Measurements from ENCODE around the gene WFDC1.

The WFDC1 gene

GRCh38 chr16:84303516-84303915 lies 8.8 kb downstream of the WFDC1 start:
- no peak for DNase-seq

- no peak for DNase-seq
Measured at GRCh38 chr16:84306564-84306963, 11.9 kb downstream of the WFDC1 start.

- no peak for DNase-seq
Measured at GRCh38 chr16:84307209-84307954, 12.7 kb downstream of the WFDC1 start.

GRCh38 chr16:84308120-84308519 lies 13.4 kb downstream of the WFDC1 start:
- DNase-seq: no peak

- no peak for DNase-seq
Measured at GRCh38 chr16:84310642-84311041, 16.0 kb downstream of the WFDC1 start.

- DNase-seq: no peak
Measured at GRCh38 chr16:84312783-84313382, 18.2 kb downstream of the WFDC1 start.

GRCh38 chr16:84313921-84314320 lies 19.2 kb downstream of the WFDC1 start:
- DNase-seq: no peak

GRCh38 chr16:84314373-84314772 lies 19.7 kb downstream of the WFDC1 start:
- no peak for DNase-seq

- no peak for DNase-seq
Measured at GRCh38 chr16:84314814-84315213, 20.1 kb downstream of the WFDC1 start.

GRCh38 chr16:84315422-84315821 lies 20.7 kb downstream of the WFDC1 start:
- no peak for DNase-seq

- DNase-seq: no peak
Measured at GRCh38 chr16:84318091-84318975, 23.7 kb downstream of the WFDC1 start.

- no peak for DNase-seq
Measured at GRCh38 chr16:84319146-84319760, 24.6 kb downstream of the WFDC1 start.

- no peak for DNase-seq
Measured at GRCh38 chr16:84320511-84320910, 25.8 kb downstream of the WFDC1 start.

- no peak for DNase-seq
Measured at GRCh38 chr16:84321932-84322331, 27.3 kb downstream of the WFDC1 start.

GRCh38 chr16:84322749-84323148 lies 28.1 kb downstream of the WFDC1 start:
- DNase-seq: no peak

- no peak for DNase-seq
Measured at GRCh38 chr16:84323606-84324005, 28.9 kb downstream of the WFDC1 start.

GRCh38 chr16:84324434-84325262 lies 30.0 kb downstream of the WFDC1 start:
- DNase-seq: no peak

- no peak for DNase-seq
Measured at GRCh38 chr16:84326545-84326944, 31.9 kb downstream of the WFDC1 start.

- DNase-seq: no peak
Measured at GRCh38 chr16:84327926-84328505, 33.3 kb downstream of the WFDC1 start.

GRCh38 chr16:84329016-84329415 lies 34.3 kb downstream of the WFDC1 start:
- no peak for DNase-seq

GRCh38 chr16:84329843-84330684 lies 35.4 kb downstream of the WFDC1 start:
- DNase-seq: no peak
